H9 (cell line): ENCODE data around the gene VIM. TPM values are rescaled to one million over a fixed set of nuclear protein-coding genes. Genes with fewer than 3 reads are reported as not detected.

Experiments used
- DNase-seq: peaks from one replicate; pipeline ENCODE4 v3.0.0-alpha.2; 2017
- H2AFZ ChIP-seq: one replicate; pipeline ENCODE4 v1.6.1; 2013; ENCODE audit warnings: mild to moderate bottlenecking, low read length, control low read depth, moderate library complexity
- H2AK5ac ChIP-seq: 2 replicates; pipeline ENCODE4 v1.6.1; 2013; ENCODE audit warnings: low read length, control low read depth, mixed read lengths; ENCODE audit not compliant: insufficient read length
- H2BK120ac ChIP-seq: one replicate; pipeline ENCODE4 v1.6.1; 2013; ENCODE audit warnings: low read depth, mild to moderate bottlenecking, low read length, control low read depth, inconsistent platforms; ENCODE audit not compliant: poor library complexity, severe bottlenecking
- H2BK12ac ChIP-seq: 2 replicates; pipeline ENCODE4 v1.6.1; 2013; ENCODE audit warnings: low read length, control low read depth, mixed read lengths, low read depth; ENCODE audit not compliant: insufficient read length
- H2BK15ac ChIP-seq: 2 replicates; pipeline ENCODE4 v1.6.1; 2013; ENCODE audit warnings: low read depth, low read length, control low read depth
- H2BK20ac ChIP-seq: one replicate; pipeline ENCODE4 v1.6.1; 2013; ENCODE audit warnings: low read depth, mild to moderate bottlenecking, low read length, control low read depth, inconsistent platforms; ENCODE audit not compliant: poor library complexity, severe bottlenecking
- H2BK5ac ChIP-seq: 2 replicates; pipeline ENCODE4 v1.6.1; 2013; ENCODE audit warnings: low read length, control low read depth, mixed read lengths; ENCODE audit not compliant: insufficient read length
- H3K14ac ChIP-seq: 2 replicates; pipeline ENCODE4 v1.6.1; 2013; ENCODE audit warnings: low read length, control low read depth; ENCODE audit not compliant: insufficient read depth
- H3K18ac ChIP-seq: 2 replicates; pipeline ENCODE4 v1.6.1; 2013; ENCODE audit warnings: low read depth, mild to moderate bottlenecking, mixed read lengths, low read length, control low read depth; ENCODE audit not compliant: insufficient read length
- H3K23ac ChIP-seq: 2 replicates; pipeline ENCODE4 v1.6.1; 2013; ENCODE audit warnings: low read length, control low read depth, mixed read lengths, low read depth; ENCODE audit not compliant: insufficient read length
- H3K23me2 ChIP-seq: 2 replicates; pipeline ENCODE4 v1.6.1; 2013; ENCODE audit warnings: low read depth, mild to moderate bottlenecking, mixed read lengths, low read length, control low read depth; ENCODE audit not compliant: insufficient read length, poor library complexity, severe bottlenecking
- H3K27ac ChIP-seq: 2 replicates; pipeline ENCODE4 v1.5.1; 2013; ENCODE audit warnings: low read length, control low read depth, mixed read lengths, low read depth; ENCODE audit not compliant: insufficient read length
- H3K27me3 ChIP-seq: 2 replicates; pipeline ENCODE4 v1.6.1; 2013; ENCODE audit warnings: low read length, control low read depth, inconsistent platforms; ENCODE audit not compliant: insufficient read depth
- H3K4ac ChIP-seq: 2 replicates; pipeline ENCODE4 v1.6.1; 2013; ENCODE audit warnings: low read depth, mild to moderate bottlenecking, control low read depth, inconsistent platforms, low read length, moderate library complexity
- H3K4me1 ChIP-seq: 2 replicates; pipeline ENCODE4 v1.6.1; 2013; ENCODE audit warnings: low read length, control low read depth, inconsistent platforms; ENCODE audit not compliant: insufficient read depth
- H3K4me2 ChIP-seq: 2 replicates; pipeline ENCODE4 v1.6.1; 2013; ENCODE audit warnings: low read length, control low read depth, mixed read lengths; ENCODE audit not compliant: insufficient read length, insufficient read depth
- H3K56ac ChIP-seq: 2 replicates; pipeline ENCODE4 v1.6.1; 2013; ENCODE audit warnings: low read depth, mild to moderate bottlenecking, mixed read lengths, low read length, control low read depth; ENCODE audit not compliant: insufficient read length
- H3K79me1 ChIP-seq: 2 replicates; pipeline ENCODE4 v1.6.1; 2013; ENCODE audit warnings: low read depth, mild to moderate bottlenecking, moderate library complexity, low read length, control low read depth, inconsistent platforms; ENCODE audit not compliant: insufficient read depth, poor library complexity, severe bottlenecking
- H3K79me2 ChIP-seq: 2 replicates; pipeline ENCODE4 v1.6.1; 2013; ENCODE audit warnings: low read length, control low read depth, inconsistent platforms; ENCODE audit not compliant: insufficient read depth
- H3K9ac ChIP-seq: 2 replicates; pipeline ENCODE4 v1.6.1; 2013; ENCODE audit warnings: low read length, control low read depth, mixed read lengths; ENCODE audit not compliant: insufficient read length; ENCODE audit errors: extremely low read depth
- H3K9me3 ChIP-seq: one replicate; pipeline ENCODE4 v1.6.1; 2013; ENCODE audit warnings: low read depth, low read length, inconsistent platforms; ENCODE audit not compliant: control insufficient read depth
- H3T11ph ChIP-seq: one replicate; pipeline ENCODE4 v1.6.1; 2013; ENCODE audit warnings: mild to moderate bottlenecking, low read length, control low read depth, inconsistent platforms
- H4K20me1 ChIP-seq: one replicate; pipeline ENCODE4 v1.6.1; 2013; ENCODE audit not compliant: control insufficient read depth, insufficient read length, insufficient read depth
- H4K5ac ChIP-seq: 2 replicates; pipeline ENCODE4 v1.6.1; 2013; ENCODE audit warnings: low read depth, mild to moderate bottlenecking, mixed read lengths, low read length, control low read depth; ENCODE audit not compliant: insufficient read length
- H4K8ac ChIP-seq: replicated peaks from 2 replicates; pipeline ENCODE4 v1.6.1; 2013; ENCODE audit warnings: low read length, control low read depth, mixed read lengths, low read depth; ENCODE audit not compliant: insufficient read length
- H4K91ac ChIP-seq: 2 replicates; pipeline ENCODE4 v1.6.1; 2013; ENCODE audit warnings: low read depth, mild to moderate bottlenecking, moderate library complexity, mixed read lengths, low read length, control low read depth; ENCODE audit not compliant: insufficient read length
- H3K27ac Mint-ChIP-seq, 3 experiments: 2 replicates in 2 of 3; 3 replicates in 1 of 3; pipeline ENCODE4 v1.8.0; 2020 to 2021; ENCODE audit warnings: mixed read lengths in 3 of 3, mild to moderate bottlenecking in 1 of 3, moderate library complexity in 1 of 3
- H3K27me3 Mint-ChIP-seq: 2 replicates; pipeline ENCODE4 v1.8.0; 2021; ENCODE audit warnings: low read depth, mild to moderate bottlenecking, moderate library complexity, mixed read lengths
- H3K36me3 Mint-ChIP-seq, 3 experiments: 2 replicates in 2 of 3; 3 replicates in 1 of 3; pipeline ENCODE4 v1.8.0; 2020 to 2021; ENCODE audit warnings: low read depth in 3 of 3, mixed read lengths in 3 of 3; ENCODE audit not compliant: insufficient read depth in 1 of 3
- H3K4me1 Mint-ChIP-seq, 2 experiments: 2 replicates each; pipeline ENCODE4 v1.8.0; 2020; ENCODE audit warnings: mixed read lengths in 2 of 2
- H3K4me3 Mint-ChIP-seq, 2 experiments: 2 replicates in 1 of 2; 3 replicates in 1 of 2; pipeline ENCODE4 v1.8.0; 2020 to 2021; ENCODE audit warnings: mild to moderate bottlenecking in 2 of 2, mixed read lengths in 2 of 2, moderate library complexity in 1 of 2
- H3K9me3 Mint-ChIP-seq, 2 experiments: 2 replicates in 1 of 2; 3 replicates in 1 of 2; pipeline ENCODE4 v1.8.0; 2020; ENCODE audit warnings: mild to moderate bottlenecking in 2 of 2, mixed read lengths in 2 of 2, moderate library complexity in 1 of 2
- WGBS: extraction: QIAGEN DNeasy Blood & Tissue Kit; methylation state at CpG from one replicate; pipeline ENCODE4 v1.1.7; 2013; ENCODE audit warnings: missing lambda C conversion rate, low lambda C conversion rate, mixed read lengths; ENCODE audit not compliant: insufficient read length; ENCODE audit errors: extremely low coverage; 5-methylcytosine and 5-hydroxymethylcytosine counted together
- total RNA-seq: library from RNA; stranded (reverse); gene quantifications from 2 replicates; pipeline ENCODE4 v1.2.1, GENCODE V29; 2021
- TF ChIP-seq, protein P1 (sequence below): fragments of 200-600 bp; sonication (generic); conservative IDR thresholded peaks from 3 replicates; pipeline ENCODE4 v1.8.0; 2021; ENCODE audit warnings: antibody characterized with exemption, mild to moderate bottlenecking

VIM gene
- total RNA-seq, 1 experiment from 2014 or later: 232 TPM

DNA sequence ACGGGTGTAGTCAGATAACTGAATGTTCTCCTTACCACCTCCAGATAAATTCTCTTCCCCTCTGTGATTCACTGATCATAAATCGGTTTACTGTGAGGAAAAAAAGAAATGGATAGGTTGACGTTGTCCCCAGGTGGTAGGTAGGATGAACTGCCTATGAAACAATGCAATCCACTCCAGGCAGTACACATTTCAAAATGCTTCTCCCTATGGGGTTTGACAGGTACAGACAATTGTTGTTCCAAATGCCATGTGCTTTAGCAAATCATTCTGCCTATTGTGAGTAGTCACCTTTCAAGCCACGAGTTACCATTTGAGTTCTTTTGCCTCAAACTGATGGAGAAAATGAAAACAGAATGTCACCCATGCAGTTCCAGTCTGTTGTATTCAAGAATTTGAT is 21.8 kb downstream of the VIM start:
- H2BK12ac ChIP-seq: no peak overlapping the region
- H3K23me2 ChIP-seq: no peaks in the 10 kb centered on the region
- no CpG with 5 or more reads among the region's 4 CpGs for WGBS
- no peaks in the 10 kb centered on the region for H3K27me3 ChIP-seq
- H3K4ac ChIP-seq: no peak overlapping the region
- no peak overlapping the region for H2BK20ac ChIP-seq
- H4K91ac ChIP-seq: no peak overlapping the region
- no peak overlapping the region for H2AFZ ChIP-seq
- no peak overlapping the region for H3K4me3 Mint-ChIP-seq
- no peak overlapping the region for H2BK15ac ChIP-seq
- H4K20me1 ChIP-seq: no peaks in the 10 kb centered on the region
- H3K79me1 ChIP-seq: no peaks in the 10 kb centered on the region
- no peak overlapping the region for H3K18ac ChIP-seq
- no peak for DNase-seq
- H3K23ac ChIP-seq: no peak overlapping the region
- H3K4me1 ChIP-seq: no peaks in the 10 kb centered on the region
- H4K5ac ChIP-seq: no peak overlapping the region
- H3K27ac Mint-ChIP-seq: no peak overlapping the region
- H3K27ac ChIP-seq: no peak overlapping the region
- H3K9ac ChIP-seq: no peak overlapping the region
- H2AK5ac ChIP-seq: no peak overlapping the region
- H3K36me3 Mint-ChIP-seq: peaks cover 5 to 23% (median 10%) of the 10 kb centered on the region in 3 experiments; a peak in 6 of 7 replicates
- peaks cover 12% of the 10 kb centered on the region for H3K9me3 ChIP-seq
- H3K4me1 Mint-ChIP-seq: no peaks in the 10 kb centered on the region
- no peak overlapping the region for H3K56ac ChIP-seq
- no peak overlapping the region for H3T11ph ChIP-seq
- no peak overlapping the region for H2BK120ac ChIP-seq
- TF ChIP-seq, protein P1, sequence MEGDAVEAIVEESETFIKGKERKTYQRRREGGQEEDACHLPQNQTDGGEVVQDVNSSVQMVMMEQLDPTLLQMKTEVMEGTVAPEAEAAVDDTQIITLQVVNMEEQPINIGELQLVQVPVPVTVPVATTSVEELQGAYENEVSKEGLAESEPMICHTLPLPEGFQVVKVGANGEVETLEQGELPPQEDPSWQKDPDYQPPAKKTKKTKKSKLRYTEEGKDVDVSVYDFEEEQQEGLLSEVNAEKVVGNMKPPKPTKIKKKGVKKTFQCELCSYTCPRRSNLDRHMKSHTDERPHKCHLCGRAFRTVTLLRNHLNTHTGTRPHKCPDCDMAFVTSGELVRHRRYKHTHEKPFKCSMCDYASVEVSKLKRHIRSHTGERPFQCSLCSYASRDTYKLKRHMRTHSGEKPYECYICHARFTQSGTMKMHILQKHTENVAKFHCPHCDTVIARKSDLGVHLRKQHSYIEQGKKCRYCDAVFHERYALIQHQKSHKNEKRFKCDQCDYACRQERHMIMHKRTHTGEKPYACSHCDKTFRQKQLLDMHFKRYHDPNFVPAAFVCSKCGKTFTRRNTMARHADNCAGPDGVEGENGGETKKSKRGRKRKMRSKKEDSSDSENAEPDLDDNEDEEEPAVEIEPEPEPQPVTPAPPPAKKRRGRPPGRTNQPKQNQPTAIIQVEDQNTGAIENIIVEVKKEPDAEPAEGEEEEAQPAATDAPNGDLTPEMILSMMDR: peak; percentile 53
- no peaks in the 10 kb centered on the region for H3K79me2 ChIP-seq
- peaks cover 13 to 27% of the 10 kb centered on the region in 2 experiments; a peak in 4 of 5 replicates for H3K9me3 Mint-ChIP-seq
- H3K27me3 Mint-ChIP-seq: no peaks in the 10 kb centered on the region
- H4K8ac ChIP-seq: no peak overlapping the region
- no peak overlapping the region for H2BK5ac ChIP-seq
- no peak overlapping the region for H3K14ac ChIP-seq
- H3K4me2 ChIP-seq: no peak overlapping the region
